Ishikawa (cell line): ENCODE results near the gene OR51E2.

Experiments used
- CREB1 ChIP-seq: IDR thresholded peaks from 2 replicates; pipeline ENCODE4 v1.6.1; 2012; ENCODE audit warnings: low read depth
- EGR1 ChIP-seq: IDR thresholded peaks from 2 replicates; pipeline ENCODE4 v1.6.1; 2012
- EP300 ChIP-seq: IDR thresholded peaks from 2 replicates; pipeline ENCODE4 v1.6.1; 2012; ENCODE audit warnings: borderline replicate concordance
- MAX ChIP-seq: IDR thresholded peaks from 2 replicates; pipeline ENCODE4 v1.6.1; 2012
- NFIC ChIP-seq: IDR thresholded peaks from 2 replicates; pipeline ENCODE4 v1.6.1; 2012
- REST ChIP-seq: IDR thresholded peaks from 2 replicates; pipeline ENCODE4 v1.6.1; 2012; ENCODE audit warnings: low read depth, mild to moderate bottlenecking
- TEAD4 ChIP-seq: IDR thresholded peaks from 2 replicates; pipeline ENCODE4 v1.6.1; 2012
- USF1 ChIP-seq: IDR thresholded peaks from 2 replicates; pipeline ENCODE4 v1.6.1; 2012

GRCh38 chr11:4642043-4642442 lies 55.6 kb downstream of the OR51E2 start:
- TF ChIP-seq REST (no peak), CREB1 (no peak), USF1 (no peak), EP300 (no peak), TEAD4 (no peak), MAX (no peak), NFIC (no peak), EGR1 (no peak)
